GM23248 (cell line): ENCODE results near the gene SLC29A3. TPM values are rescaled to one million over a fixed set of nuclear protein-coding genes. Genes with fewer than 3 reads are reported as not detected.

Experiments used
- DNase-seq: peaks from one replicate; pipeline ENCODE4 v3.0.0-alpha.2; 2015
- H2AFZ ChIP-seq: fragments of 200-600 bp; sonication (generic); 2 replicates; pipeline ENCODE4 v1.6.1; 2016; ENCODE audit warnings: antibody characterized with exemption
- H3F3A ChIP-seq: fragments of 200-600 bp; sonication (generic); 2 replicates; pipeline ENCODE4 v1.6.1; 2016; ENCODE audit warnings: mild to moderate bottlenecking, antibody characterized with exemption, mixed run types; ENCODE audit not compliant: insufficient read depth
- H3K27ac ChIP-seq: fragments of 200-600 bp; sonication (generic); 2 replicates; pipeline ENCODE4 v1.5.1; 2016; ENCODE audit warnings: mild to moderate bottlenecking
- H3K27me3 ChIP-seq: fragments of 200-600 bp; sonication (generic); replicated peaks from 2 replicates; pipeline ENCODE4 v1.6.1; 2016; ENCODE audit warnings: mild to moderate bottlenecking; ENCODE audit not compliant: insufficient read depth
- H3K36me3 ChIP-seq: fragments of 200-600 bp; sonication (generic); 2 replicates; pipeline ENCODE4 v1.6.1; 2016; ENCODE audit warnings: low read depth, mild to moderate bottlenecking
- H3K4me1 ChIP-seq: fragments of 200-600 bp; sonication (generic); 2 replicates; pipeline ENCODE4 v1.6.1; 2016; ENCODE audit warnings: mild to moderate bottlenecking; ENCODE audit not compliant: insufficient read depth
- H3K4me2 ChIP-seq: fragments of 200-600 bp; sonication (generic); one replicate; pipeline ENCODE4 v1.6.1; 2016; ENCODE audit warnings: mild to moderate bottlenecking; ENCODE audit not compliant: unreplicated experiment
- H3K4me3 ChIP-seq: fragments of 200-600 bp; sonication (generic); 2 replicates; pipeline ENCODE4 v1.5.1; 2016; ENCODE audit warnings: mild to moderate bottlenecking
- H3K79me2 ChIP-seq: fragments of 200-600 bp; sonication (generic); 2 replicates; pipeline ENCODE4 v1.6.1; 2016; ENCODE audit warnings: mild to moderate bottlenecking; ENCODE audit not compliant: insufficient read depth
- H3K9ac ChIP-seq: fragments of 200-600 bp; sonication (generic); 2 replicates; pipeline ENCODE4 v1.6.1; 2016; ENCODE audit warnings: mild to moderate bottlenecking
- H3K9me2 ChIP-seq: fragments of 200-600 bp; sonication (generic); 2 replicates; pipeline ENCODE4 v1.6.1; 2016; ENCODE audit warnings: mixed run types, mild to moderate bottlenecking, moderate library complexity; ENCODE audit not compliant: insufficient read depth
- H3K9me3 ChIP-seq: fragments of 200-600 bp; sonication (generic); one replicate; pipeline ENCODE4 v1.6.1; 2017; ENCODE audit warnings: low read depth
- H4K20me1 ChIP-seq: fragments of 200-600 bp; sonication (generic); 2 replicates; pipeline ENCODE4 v1.6.0; 2016; ENCODE audit not compliant: insufficient read depth
- EZH2 ChIP-seq: fragments of 200-600 bp; sonication (generic); IDR thresholded peaks from 2 replicates; pipeline ENCODE4 v1.6.1; 2018; ENCODE audit warnings: antibody characterized with exemption, mild to moderate bottlenecking; ENCODE audit not compliant: insufficient read depth, poor library complexity, severe bottlenecking
- EZH2phosphoT487 ChIP-seq: fragments of 200-600 bp; sonication (generic); IDR thresholded peaks from 2 replicates; pipeline ENCODE4 v1.6.1; 2018; ENCODE audit warnings: antibody characterized with exemption, moderate library complexity, mild to moderate bottlenecking, low read depth; ENCODE audit not compliant: insufficient read depth
- WGBS, 2 experiments: methylation state at CpG; one replicate each; pipeline ENCODE4 v1.1.6; 2015 to 2017; ENCODE audit warnings: low lambda C conversion rate in 2 of 2, low coverage in 1 of 2; ENCODE audit errors: missing lambda C conversion rate in 2 of 2; 5-methylcytosine and 5-hydroxymethylcytosine counted together
- in situ Hi-C: fragments of 300-500 bp; cut with MboI; formaldehyde crosslinking; loops from 2 replicates; pipeline ENCODE4 v1.15.0; 2020
- polyA plus RNA-seq: library from polyadenylated mRNA; unstranded; fragments of >200 nt; fragmentation: Nextera tagmentation; extraction: Ambion mirVana; gene quantifications from 2 replicates; pipeline ENCODE4 v1.2.1, GENCODE V29; 2016
- total RNA-seq: library from RNA; depleted of rRNA; stranded (reverse); fragments of >200 nt; shearing (Covaris generic); gene quantifications from 2 replicates; pipeline ENCODE4 v1.2.3, GENCODE V29; 2014

Gene SLC29A3
- total and polyA plus RNA-seq, 2 experiments from 2014 or later, result 1.9 to 7.3 TPM

DNA sequence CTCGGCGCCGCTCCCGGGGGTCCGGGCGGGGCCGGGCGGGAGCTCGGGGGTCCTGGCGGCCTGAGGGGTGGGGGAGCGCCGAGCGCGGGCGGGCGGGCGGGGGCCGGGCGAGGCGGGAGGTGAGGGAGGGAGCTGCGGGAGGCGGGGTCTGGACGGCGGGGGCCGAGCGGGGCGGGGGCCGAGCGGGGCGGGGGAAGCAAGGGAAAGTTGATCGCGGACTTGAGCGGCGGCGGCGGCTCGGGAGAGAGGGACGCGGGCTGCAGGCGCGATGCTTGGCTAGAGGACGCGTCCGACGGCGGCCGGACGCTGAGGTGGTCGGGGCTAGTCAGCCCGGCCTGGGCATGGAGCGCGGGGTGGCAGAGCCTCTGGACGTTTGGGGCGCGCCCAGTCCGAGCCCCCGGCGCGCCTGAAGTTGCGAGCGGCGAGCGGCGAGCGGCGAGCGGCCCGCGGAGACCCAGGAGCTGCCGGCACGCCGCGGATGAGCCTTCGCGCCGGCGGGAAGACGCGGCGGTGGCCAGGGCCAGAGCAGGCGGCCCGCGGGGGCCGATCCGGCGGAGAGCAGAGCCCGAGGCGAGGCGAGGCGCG, 77.7 kb downstream of the SLC29A3 start, which contains the start of gene CDH23:
CDH23 (plus strand) TSS at position 210 of the 585 bp plus-strand sequence. CDS start 42,912 bp downstream, outside the sequence.
- TF ChIP-seq EZH2phosphoT487 (no peak), EZH2 (no peak)
- Histone ChIP-seq H3K36me3 (no peaks in the 10 kb centered on the region), H3K4me2 (peak within 1 kb of the TSS; percentile 12), H2AFZ (no peak within 1 kb of the TSS), H3K9ac (no peak within 1 kb of the TSS), H3K27me3 (peaks cover 87% of the 10 kb centered on the region), H4K20me1 (no peaks in the 10 kb centered on the region), H3K9me2 (no peaks in the 10 kb centered on the region), H3K4me3 (peak within 1 kb of the TSS; percentile 14; the same call in 1 of the 2 replicates), H3K9me3 (no peaks in the 10 kb centered on the region), H3F3A (no peaks in the 10 kb centered on the region), H3K4me1 (no peaks in the 10 kb centered on the region), H3K27ac (no peak within 1 kb of the TSS), H3K79me2 (no peaks in the 10 kb centered on the region)
- peak; percentile 38 for DNase-seq
- 1 to 2% methylated on average over 18 to 42 of the region's 91 CpGs for WGBS, 2 experiments
- in situ Hi-C loops, result no loop called here

DNA sequence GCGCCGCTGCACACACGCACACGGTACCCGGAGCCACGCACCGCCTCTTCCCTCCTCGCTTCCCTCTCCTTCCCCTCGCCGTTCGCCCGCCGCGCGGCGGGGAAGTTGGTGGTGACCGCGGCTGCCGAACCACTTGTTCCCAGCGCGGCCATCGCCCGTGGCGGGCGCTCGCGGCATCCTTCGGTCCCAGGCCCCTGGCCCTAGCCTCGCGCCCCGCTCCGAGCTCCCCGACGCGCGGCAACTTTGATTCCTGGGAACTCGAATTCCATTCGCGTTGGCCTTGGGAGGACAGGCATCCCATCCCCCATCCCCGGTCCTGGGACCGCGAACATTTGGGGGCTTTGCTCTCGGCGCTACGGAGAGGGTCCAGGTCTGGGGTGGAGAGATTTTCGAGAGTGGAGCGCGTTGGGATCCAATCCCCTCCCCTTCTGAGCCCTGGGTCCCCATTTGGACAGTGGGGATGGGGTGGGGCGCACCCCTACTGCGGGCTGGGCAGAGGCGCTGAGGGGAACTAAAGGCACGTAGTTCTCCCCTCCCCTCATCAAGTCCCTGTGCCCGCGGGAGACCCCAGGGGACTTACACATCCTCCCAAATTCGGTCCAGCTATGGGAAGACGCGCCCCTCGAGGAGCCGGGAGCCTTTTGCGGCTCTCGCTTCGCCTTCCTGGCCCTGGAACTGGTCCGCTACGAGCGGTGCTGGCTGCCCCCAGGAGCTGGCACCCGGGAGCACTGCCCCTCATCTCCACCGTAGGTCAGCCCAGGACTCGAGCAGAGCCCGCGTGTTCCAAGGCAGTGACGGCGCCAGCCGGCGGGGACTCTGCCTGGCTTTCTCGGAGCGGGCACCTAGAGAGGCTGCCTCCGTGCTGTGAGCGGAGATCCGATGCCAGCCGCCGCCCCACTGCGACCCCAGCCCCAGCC, 78.5 kb downstream of the SLC29A3 start:
- no peak for DNase-seq
- no peaks in the 10 kb centered on the region for H3K4me1 ChIP-seq
- H3K27me3 ChIP-seq, result peaks cover 86% of the 10 kb centered on the region
- no peak overlapping the region for H3K27ac ChIP-seq
- H3K79me2 ChIP-seq, result no peaks in the 10 kb centered on the region
- no peaks in the 10 kb centered on the region for H3K9me2 ChIP-seq
- no peak overlapping the region for H3K9ac ChIP-seq
- in situ Hi-C loops, result no loop called here
- no peaks in the 10 kb centered on the region for H3F3A ChIP-seq
- TF ChIP-seq EZH2 (peak; percentile 36), EZH2phosphoT487 (0 out of 2 replicates have a peak, but pooled peaks have one; percentile 22)
- H3K4me3 ChIP-seq, result peak overlapping the region; percentile 14; the same call in 1 of the 2 replicates
- H2AFZ ChIP-seq, result no peak overlapping the region
- no peaks in the 10 kb centered on the region for H3K9me3 ChIP-seq
- H3K4me2 ChIP-seq, result peak overlapping the region; percentile 12
- 2 to 3% methylated on average over 58 to 74 of the region's 82 CpGs for WGBS, 2 experiments
- H4K20me1 ChIP-seq, result no peaks in the 10 kb centered on the region
- no peaks in the 10 kb centered on the region for H3K36me3 ChIP-seq

DNA sequence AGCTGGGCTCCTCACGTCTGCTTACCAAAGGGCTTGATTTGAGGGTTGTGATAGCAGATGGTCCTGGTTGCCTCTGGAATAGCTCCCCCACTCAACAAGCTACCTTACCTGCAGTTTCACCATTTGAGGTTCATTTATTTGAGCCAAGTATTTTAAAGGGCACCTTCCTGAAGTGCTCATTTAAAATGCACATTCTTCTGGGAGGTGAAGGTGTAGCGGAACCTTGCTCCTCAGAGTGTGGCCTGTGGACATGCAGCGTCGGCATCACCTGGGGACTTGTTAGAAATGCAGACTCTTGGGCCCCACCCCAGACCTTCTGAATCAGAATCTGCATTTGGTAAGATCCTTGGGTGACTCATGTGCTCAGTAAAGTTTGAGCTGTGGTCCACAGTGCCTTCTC, 79.9 kb downstream of the SLC29A3 start:
- H3K27ac ChIP-seq, result no peak overlapping the region
- H3K9ac ChIP-seq, result no peak overlapping the region
- in situ Hi-C loops, result no loop called here
- no peak for DNase-seq
- H3K9me3 ChIP-seq, result no peaks in the 10 kb centered on the region
- no peaks in the 10 kb centered on the region for H3K79me2 ChIP-seq
- no peak overlapping the region for H2AFZ ChIP-seq
- H4K20me1 ChIP-seq, result no peaks in the 10 kb centered on the region
- WGBS, 2 experiments, result 59% methylated on average over 4 of the region's 4 CpGs
- no peak overlapping the region for H3K4me3 ChIP-seq
- peaks cover 72% of the 10 kb centered on the region for H3K27me3 ChIP-seq
- H3K36me3 ChIP-seq, result no peaks in the 10 kb centered on the region
- H3K9me2 ChIP-seq, result no peaks in the 10 kb centered on the region
- H3K4me1 ChIP-seq, result no peaks in the 10 kb centered on the region
- TF ChIP-seq EZH2phosphoT487 (no peak), EZH2 (no peak)
- no peak overlapping the region for H3K4me2 ChIP-seq
- H3F3A ChIP-seq, result no peaks in the 10 kb centered on the region

DNA sequence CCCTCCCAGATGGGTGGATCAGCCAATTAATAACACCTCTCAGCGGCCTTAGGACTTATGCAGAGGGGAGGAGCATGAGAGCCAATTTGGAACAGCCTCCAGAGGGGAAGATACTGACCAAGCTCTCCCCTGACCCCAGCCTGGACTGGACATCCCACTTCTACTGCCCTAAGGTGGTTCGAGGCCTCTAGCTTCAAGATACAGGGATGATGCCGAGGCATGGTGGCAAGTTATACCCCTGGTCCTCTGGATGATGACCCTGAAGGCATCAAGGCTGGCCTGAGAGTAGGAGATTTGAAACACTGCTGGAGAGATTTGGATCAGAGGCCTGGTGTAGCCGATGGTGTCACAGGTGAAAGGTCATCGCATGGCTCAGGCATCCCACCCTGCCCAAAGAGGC, 80.9 kb downstream of the SLC29A3 start:
- H3F3A ChIP-seq, result no peaks in the 10 kb centered on the region
- no peak overlapping the region for H3K4me2 ChIP-seq
- H3K27me3 ChIP-seq, result peaks cover 71% of the 10 kb centered on the region
- H3K27ac ChIP-seq, result no peak overlapping the region
- no peak for TF ChIP-seq EZH2
- in situ Hi-C loops, result no loop called here
- H4K20me1 ChIP-seq, result no peaks in the 10 kb centered on the region
- H3K36me3 ChIP-seq, result no peaks in the 10 kb centered on the region
- no peak for DNase-seq
- no peak overlapping the region for H3K9ac ChIP-seq
- H3K4me1 ChIP-seq, result no peaks in the 10 kb centered on the region
- H3K9me2 ChIP-seq, result no peaks in the 10 kb centered on the region
- no peak overlapping the region for H2AFZ ChIP-seq
- 69 to 75% methylated on average over 5 of the region's 5 CpGs for WGBS, 2 experiments
- no peaks in the 10 kb centered on the region for H3K79me2 ChIP-seq
- no peak overlapping the region for H3K4me3 ChIP-seq
- no peaks in the 10 kb centered on the region for H3K9me3 ChIP-seq
